Loucy (cell line): ENCODE measurements around the gene PPIF.

Experiments used
- CTCF ChIP-seq: fragments of 200-600 bp; sonication (generic); conservative IDR thresholded peaks from 2 replicates; pipeline ENCODE4 v1.5.1; 2014; ENCODE audit warnings: mild to moderate bottlenecking, antibody characterized with exemption, low read length
- EZH2phosphoT487 ChIP-seq: fragments of 200-600 bp; IDR thresholded peaks from 2 replicates; pipeline ENCODE4 v1.6.1; 2018; ENCODE audit warnings: antibody characterized with exemption, mild to moderate bottlenecking, moderate library complexity, borderline replicate concordance

GRCh38 chr10:79336739-79337138 lies 10.5 kb upstream of the PPIF start:
- TF ChIP-seq CTCF (no peak), EZH2phosphoT487 (no peak)
